ENCODE data around the gene LY6G6F.

DNA sequence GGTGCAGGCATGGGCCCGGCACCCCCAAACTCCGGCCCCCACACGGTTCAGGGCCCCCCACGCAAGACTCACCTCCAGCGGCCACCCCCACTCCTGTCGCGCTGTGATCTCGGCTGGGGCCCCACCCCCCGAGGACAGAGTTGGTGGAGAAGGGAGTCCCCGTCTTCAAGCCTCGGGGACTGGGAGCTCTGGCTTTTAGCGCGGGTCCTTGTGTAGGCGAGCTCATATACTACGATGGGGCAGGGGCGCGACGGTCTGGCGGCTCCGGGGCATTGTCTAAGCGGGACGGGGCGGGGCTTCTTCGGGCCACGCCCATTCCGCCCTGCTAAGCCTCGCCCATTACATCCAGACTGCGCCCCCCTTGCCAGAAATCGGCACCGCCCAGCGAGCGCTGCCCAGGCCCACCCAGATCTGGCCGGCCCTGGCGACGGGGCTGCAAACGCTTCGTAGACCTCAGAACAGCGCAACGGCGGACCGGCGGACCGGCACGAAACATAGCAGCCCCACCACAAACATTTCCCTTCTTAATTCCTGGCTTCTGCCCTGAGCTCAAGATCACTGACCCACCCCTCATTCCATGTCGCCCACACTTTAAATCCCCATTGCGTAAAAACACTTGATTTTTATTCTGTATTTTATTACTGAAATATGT, 23.4 kb downstream of the LY6G6F start:
- TF ChIP-seq, protein P1, sequence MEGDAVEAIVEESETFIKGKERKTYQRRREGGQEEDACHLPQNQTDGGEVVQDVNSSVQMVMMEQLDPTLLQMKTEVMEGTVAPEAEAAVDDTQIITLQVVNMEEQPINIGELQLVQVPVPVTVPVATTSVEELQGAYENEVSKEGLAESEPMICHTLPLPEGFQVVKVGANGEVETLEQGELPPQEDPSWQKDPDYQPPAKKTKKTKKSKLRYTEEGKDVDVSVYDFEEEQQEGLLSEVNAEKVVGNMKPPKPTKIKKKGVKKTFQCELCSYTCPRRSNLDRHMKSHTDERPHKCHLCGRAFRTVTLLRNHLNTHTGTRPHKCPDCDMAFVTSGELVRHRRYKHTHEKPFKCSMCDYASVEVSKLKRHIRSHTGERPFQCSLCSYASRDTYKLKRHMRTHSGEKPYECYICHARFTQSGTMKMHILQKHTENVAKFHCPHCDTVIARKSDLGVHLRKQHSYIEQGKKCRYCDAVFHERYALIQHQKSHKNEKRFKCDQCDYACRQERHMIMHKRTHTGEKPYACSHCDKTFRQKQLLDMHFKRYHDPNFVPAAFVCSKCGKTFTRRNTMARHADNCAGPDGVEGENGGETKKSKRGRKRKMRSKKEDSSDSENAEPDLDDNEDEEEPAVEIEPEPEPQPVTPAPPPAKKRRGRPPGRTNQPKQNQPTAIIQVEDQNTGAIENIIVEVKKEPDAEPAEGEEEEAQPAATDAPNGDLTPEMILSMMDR (IDR thresholded peaks at IDR 0.05), result no peak
- TF ChIP-seq POLR2A (IDR thresholded peaks at IDR 0.05), result peak; percentile 57 to 79

Measured in thyroid gland (tissue), 4 donors.